ENCODE measurements around the gene EFCC1.
A peak's percentile ranks its signal among the peaks of the same experiment; 100 is the strongest.

EFCC1 gene

GRCh38 chr3:129026728-129027543 lies 25.8 kb downstream of the EFCC1 start:
- Histone ChIP-seq H3K4me3 (ENCODE audit: low read length) (peak overlapping the region; percentile 59), H3K36me3 (ENCODE audit: control insufficient read depth, insufficient read depth, low read length, severe bottlenecking) (no peaks in the 10 kb centered on the region), H3K9ac (ENCODE audit: low read length) (no peak overlapping the region), H3K4me1 (ENCODE audit: control insufficient read depth, insufficient read depth, low read length) (peaks cover 3% of the 10 kb centered on the region), H3K27me3 (replicated peaks; ENCODE audit: control insufficient read depth, insufficient read depth, low read length) (peaks cover 10% of the 10 kb centered on the region), H3K9me3 (ENCODE audit: control insufficient read depth, low read length) (peaks cover 10% of the 10 kb centered on the region)
- DNase-seq (ENCODE audit: low read depth), result peak; percentile 84

- H3K36me3 ChIP-seq (ENCODE audit: control insufficient read depth, insufficient read depth, low read length, severe bottlenecking), result no peaks in the 10 kb centered on the region
- peaks cover 10% of the 10 kb centered on the region for H3K9me3 ChIP-seq (ENCODE audit: control insufficient read depth, low read length)
- H3K9ac ChIP-seq (ENCODE audit: low read length), result no peak overlapping the region
- peaks cover 3% of the 10 kb centered on the region for H3K4me1 ChIP-seq (ENCODE audit: control insufficient read depth, insufficient read depth, low read length)
- H3K4me3 ChIP-seq (ENCODE audit: low read length), result peak overlapping the region; percentile 59
- peaks cover 10% of the 10 kb centered on the region for H3K27me3 ChIP-seq (replicated peaks; ENCODE audit: control insufficient read depth, insufficient read depth, low read length)
- DNase-seq (ENCODE audit: low read depth), result no peak
Observed at GRCh38 chr3:129027544-129027880, 26.4 kb downstream of the EFCC1 start.

- Histone ChIP-seq H3K9ac (ENCODE audit: low read length) (no peak overlapping the region), H3K9me3 (ENCODE audit: control insufficient read depth, low read length) (peaks cover 6% of the 10 kb centered on the region), H3K36me3 (ENCODE audit: control insufficient read depth, insufficient read depth, low read length, severe bottlenecking) (no peaks in the 10 kb centered on the region), H3K4me1 (ENCODE audit: control insufficient read depth, insufficient read depth, low read length) (peaks cover 3% of the 10 kb centered on the region), H3K27me3 (replicated peaks; ENCODE audit: control insufficient read depth, insufficient read depth, low read length) (peaks cover 13% of the 10 kb centered on the region), H3K4me3 (ENCODE audit: low read length) (no peak overlapping the region)
- DNase-seq (ENCODE audit: low read depth), result no peak
Observed at GRCh38 chr3:129028866-129029265, 27.8 kb downstream of the EFCC1 start.

GRCh38 chr3:129030611-129031010 lies 29.5 kb downstream of the EFCC1 start:
- no peaks in the 10 kb centered on the region for H3K36me3 ChIP-seq (ENCODE audit: control insufficient read depth, insufficient read depth, low read length, severe bottlenecking)
- DNase-seq (ENCODE audit: low read depth), result no peak
- H3K4me1 ChIP-seq (ENCODE audit: control insufficient read depth, insufficient read depth, low read length), result peaks cover 3% of the 10 kb centered on the region
- H3K4me3 ChIP-seq (ENCODE audit: low read length), result no peak overlapping the region
- H3K27me3 ChIP-seq (replicated peaks; ENCODE audit: control insufficient read depth, insufficient read depth, low read length), result peaks cover 11% of the 10 kb centered on the region
- H3K9ac ChIP-seq (ENCODE audit: low read length), result no peak overlapping the region
- peaks cover 6% of the 10 kb centered on the region for H3K9me3 ChIP-seq (ENCODE audit: control insufficient read depth, low read length)

- no peak overlapping the region for H3K9ac ChIP-seq (ENCODE audit: low read length)
- DNase-seq (ENCODE audit: low read depth), result no peak
- H3K4me1 ChIP-seq (ENCODE audit: control insufficient read depth, insufficient read depth, low read length), result no peaks in the 10 kb centered on the region
- H3K36me3 ChIP-seq (ENCODE audit: control insufficient read depth, insufficient read depth, low read length, severe bottlenecking), result no peaks in the 10 kb centered on the region
- H3K4me3 ChIP-seq (ENCODE audit: low read length), result no peak overlapping the region
- H3K27me3 ChIP-seq (replicated peaks; ENCODE audit: control insufficient read depth, insufficient read depth, low read length), result peaks cover 16% of the 10 kb centered on the region
- H3K9me3 ChIP-seq (ENCODE audit: control insufficient read depth, low read length), result peaks cover 6% of the 10 kb centered on the region
Observed at GRCh38 chr3:129031476-129032215, 30.5 kb downstream of the EFCC1 start.

GRCh38 chr3:129032716-129033115 lies 31.6 kb downstream of the EFCC1 start:
- Histone ChIP-seq H3K4me3 (ENCODE audit: low read length) (no peak overlapping the region), H3K9ac (ENCODE audit: low read length) (no peak overlapping the region), H3K4me1 (ENCODE audit: control insufficient read depth, insufficient read depth, low read length) (no peaks in the 10 kb centered on the region), H3K36me3 (ENCODE audit: control insufficient read depth, insufficient read depth, low read length, severe bottlenecking) (no peaks in the 10 kb centered on the region), H3K9me3 (ENCODE audit: control insufficient read depth, low read length) (peaks cover 6% of the 10 kb centered on the region), H3K27me3 (replicated peaks; ENCODE audit: control insufficient read depth, insufficient read depth, low read length) (peaks cover 24% of the 10 kb centered on the region)
- DNase-seq (ENCODE audit: low read depth), result no peak

- peaks cover 26% of the 10 kb centered on the region for H3K27me3 ChIP-seq (replicated peaks; ENCODE audit: control insufficient read depth, insufficient read depth, low read length)
- H3K36me3 ChIP-seq (ENCODE audit: control insufficient read depth, insufficient read depth, low read length, severe bottlenecking), result no peaks in the 10 kb centered on the region
- no peak overlapping the region for H3K9ac ChIP-seq (ENCODE audit: low read length)
- no peak overlapping the region for H3K4me3 ChIP-seq (ENCODE audit: low read length)
- no peaks in the 10 kb centered on the region for H3K4me1 ChIP-seq (ENCODE audit: control insufficient read depth, insufficient read depth, low read length)
- H3K9me3 ChIP-seq (ENCODE audit: control insufficient read depth, low read length), result peaks cover 6% of the 10 kb centered on the region
- no peak for DNase-seq (ENCODE audit: low read depth)
Observed at GRCh38 chr3:129033151-129033550, 32.0 kb downstream of the EFCC1 start.

- Histone ChIP-seq H3K27me3 (replicated peaks; ENCODE audit: control insufficient read depth, insufficient read depth, low read length) (peaks cover 31% of the 10 kb centered on the region), H3K4me1 (ENCODE audit: control insufficient read depth, insufficient read depth, low read length) (no peaks in the 10 kb centered on the region), H3K9me3 (ENCODE audit: control insufficient read depth, low read length) (peaks cover 6% of the 10 kb centered on the region), H3K4me3 (ENCODE audit: low read length) (no peak overlapping the region), H3K36me3 (ENCODE audit: control insufficient read depth, insufficient read depth, low read length, severe bottlenecking) (no peaks in the 10 kb centered on the region), H3K9ac (ENCODE audit: low read length) (no peak overlapping the region)
- DNase-seq (ENCODE audit: low read depth), result no peak
Observed at GRCh38 chr3:129033633-129034321, 32.7 kb downstream of the EFCC1 start.

- Histone ChIP-seq H3K9me3 (ENCODE audit: control insufficient read depth, low read length) (peaks cover 6% of the 10 kb centered on the region), H3K27me3 (replicated peaks; ENCODE audit: control insufficient read depth, insufficient read depth, low read length) (peaks cover 37% of the 10 kb centered on the region), H3K36me3 (ENCODE audit: control insufficient read depth, insufficient read depth, low read length, severe bottlenecking) (no peaks in the 10 kb centered on the region), H3K9ac (ENCODE audit: low read length) (no peak overlapping the region), H3K4me3 (ENCODE audit: low read length) (no peak overlapping the region), H3K4me1 (ENCODE audit: control insufficient read depth, insufficient read depth, low read length) (no peaks in the 10 kb centered on the region)
- DNase-seq (ENCODE audit: low read depth), result no peak
Observed at GRCh38 chr3:129034642-129035041, 33.5 kb downstream of the EFCC1 start.

GRCh38 chr3:129035360-129036221 lies 34.5 kb downstream of the EFCC1 start:
- no peak overlapping the region for H3K4me3 ChIP-seq (ENCODE audit: low read length)
- H3K4me1 ChIP-seq (ENCODE audit: control insufficient read depth, insufficient read depth, low read length), result no peaks in the 10 kb centered on the region
- DNase-seq (ENCODE audit: low read depth), result no peak
- H3K9ac ChIP-seq (ENCODE audit: low read length), result no peak overlapping the region
- H3K27me3 ChIP-seq (replicated peaks; ENCODE audit: control insufficient read depth, insufficient read depth, low read length), result peaks cover 46% of the 10 kb centered on the region
- no peaks in the 10 kb centered on the region for H3K36me3 ChIP-seq (ENCODE audit: control insufficient read depth, insufficient read depth, low read length, severe bottlenecking)
- no peaks in the 10 kb centered on the region for H3K9me3 ChIP-seq (ENCODE audit: control insufficient read depth, low read length)

Measured in adipocyte (in vitro differentiated cells).